Bronchial epithelial cell (primary cell): ENCODE results near the gene SRGN. TPM values are rescaled to one million over a fixed set of nuclear protein-coding genes. Genes with fewer than 3 reads are reported as not detected.

ENCODE experiments used
- DNase-seq: peaks from one replicate; pipeline ENCODE4 v3.0.0-alpha.2; 2010; ENCODE audit warnings: low read depth
- FAIRE-seq: peaks from 2 replicates; lab custom pipeline; 2011; peaks lifted over from hg19 to GRCh38; lab: Jason Lieb, UNC
- H3K27me3 ChIP-seq: 2 replicates; pipeline ENCODE4 v1.5.1; 2011; ENCODE audit warnings: low read length; ENCODE audit not compliant: control insufficient read depth, insufficient read depth
- H3K36me3 ChIP-seq: 2 replicates; pipeline ENCODE4 v1.5.1; 2011; ENCODE audit warnings: low read length; ENCODE audit not compliant: control insufficient read depth, insufficient read depth
- H3K4me3 ChIP-seq: 2 replicates; pipeline ENCODE4 v1.5.1; 2011; ENCODE audit warnings: mild to moderate bottlenecking, low read depth, low read length, control low read depth
- CTCF ChIP-seq: IDR thresholded peaks from 2 replicates; pipeline ENCODE4 v1.5.1; 2011; ENCODE audit warnings: mild to moderate bottlenecking, moderate library complexity, low read length, control low read depth, inconsistent platforms; ENCODE audit not compliant: insufficient read depth, severe bottlenecking
- total RNA-seq: library from RNA; depleted of rRNA; stranded (reverse); fragments of >200 nt; gene quantifications from 2 replicates; pipeline ENCODE4 v1.2.1, GENCODE V29; 2014

SRGN gene
- total RNA-seq, 1 donor from 2014 or later = 0.26 TPM

- no peak for TF ChIP-seq CTCF
- DNase-seq (no peak), FAIRE-seq (no peak)
- no peak overlapping the region for H3K4me3 ChIP-seq
- H3K27me3 ChIP-seq = no peaks in the 10 kb centered on the region
- H3K36me3 ChIP-seq = no peaks in the 10 kb centered on the region
Measured at GRCh38 chr10:69051710-69052487, 36.0 kb upstream of the SRGN start.

- Histone ChIP-seq H3K27me3 (no peaks in the 10 kb centered on the region), H3K36me3 (no peaks in the 10 kb centered on the region), H3K4me3 (no peak overlapping the region)
- DNase-seq (no peak), FAIRE-seq (no peak)
- TF ChIP-seq CTCF = no peak
Measured at GRCh38 chr10:69052736-69053135, 35.2 kb upstream of the SRGN start.

GRCh38 chr10:69055241-69055640 is 32.7 kb upstream of the SRGN start:
- H3K36me3 ChIP-seq = no peaks in the 10 kb centered on the region
- FAIRE-seq = no peak
- no peak for DNase-seq
- no peak overlapping the region for H3K4me3 ChIP-seq
- TF ChIP-seq CTCF = no peak
- no peaks in the 10 kb centered on the region for H3K27me3 ChIP-seq

- FAIRE-seq (no peak), DNase-seq (no peak)
- H3K36me3 ChIP-seq = no peaks in the 10 kb centered on the region
- H3K4me3 ChIP-seq = no peak overlapping the region
- no peak for TF ChIP-seq CTCF
- H3K27me3 ChIP-seq = no peaks in the 10 kb centered on the region
Measured at GRCh38 chr10:69056129-69056528, 31.8 kb upstream of the SRGN start.

GRCh38 chr10:69056536-69057260 is 31.2 kb upstream of the SRGN start:
- no peak for TF ChIP-seq CTCF
- FAIRE-seq = no peak
- H3K27me3 ChIP-seq = no peaks in the 10 kb centered on the region

More at GRCh38 chr10:69056536-69057260, 31.2 kb upstream of the SRGN start:
- H3K36me3 ChIP-seq = no peaks in the 10 kb centered on the region
- DNase-seq = no peak
- H3K4me3 ChIP-seq = no peak overlapping the region
